Neural progenitor cell (in vitro differentiated cells): ENCODE results near the gene MYO15B. TPM values are rescaled to one million over a fixed set of nuclear protein-coding genes. Genes with fewer than 3 reads are reported as not detected.

Experiments used
- DNase-seq: peaks from one replicate; pipeline ENCODE4 v3.0.0-alpha.2; 2016; ENCODE audit warnings: low spot score
- H2AFZ ChIP-seq: fragments of 200-600 bp; sonication (generic); replicated peaks from 2 replicates; pipeline ENCODE4 v1.6.1; 2016; ENCODE audit warnings: antibody characterized with exemption
- H3F3A ChIP-seq: fragments of 200-600 bp; sonication (generic); 2 replicates; pipeline ENCODE4 v1.6.1; 2016; ENCODE audit warnings: antibody characterized with exemption, low read depth
- H3K27ac ChIP-seq: fragments of 200-600 bp; sonication (generic); 2 replicates; pipeline ENCODE4 v1.5.1; 2016; ENCODE audit warnings: mild to moderate bottlenecking
- H3K27me3 ChIP-seq: fragments of 200-600 bp; sonication (generic); 2 replicates; pipeline ENCODE4 v1.6.1; 2016; ENCODE audit warnings: mild to moderate bottlenecking, moderate library complexity
- H3K36me3 ChIP-seq: fragments of 200-600 bp; sonication (generic); 2 replicates; pipeline ENCODE4 v1.5.1; 2016
- H3K4me1 ChIP-seq: fragments of 200-600 bp; sonication (generic); 2 replicates; pipeline ENCODE4 v1.6.1; 2016; ENCODE audit warnings: mixed run types
- H3K4me2 ChIP-seq: fragments of 200-600 bp; sonication (generic); 2 replicates; pipeline ENCODE4 v1.6.1; 2016
- H3K4me3 ChIP-seq: fragments of 200-600 bp; sonication (generic); 2 replicates; pipeline ENCODE4 v1.5.1; 2016
- H3K79me2 ChIP-seq: fragments of 200-600 bp; sonication (generic); 2 replicates; pipeline ENCODE4 v1.6.1; 2016; ENCODE audit warnings: low read depth
- H3K9ac ChIP-seq: fragments of 200-600 bp; sonication (generic); 2 replicates; pipeline ENCODE4 v1.6.1; 2016
- H3K9me3 ChIP-seq: fragments of 200-600 bp; sonication (generic); 2 replicates; pipeline ENCODE4 v1.5.1; 2016; ENCODE audit warnings: low read depth
- H4K20me1 ChIP-seq: fragments of 200-600 bp; sonication (generic); 2 replicates; pipeline ENCODE4 v1.6.1; 2016; ENCODE audit warnings: low read depth
- H3K27ac Mint-ChIP-seq: 3 replicates; pipeline ENCODE4 v1.8.0; 2021; ENCODE audit warnings: mixed read lengths
- H3K27me3 Mint-ChIP-seq: 2 replicates; pipeline ENCODE4 v1.8.0; 2022; ENCODE audit warnings: low read depth, mild to moderate bottlenecking, inconsistent platforms, moderate library complexity, mixed read lengths; ENCODE audit not compliant: insufficient read depth
- H3K36me3 Mint-ChIP-seq: 3 replicates; pipeline ENCODE4 v1.8.0; 2021; ENCODE audit warnings: mixed read lengths
- H3K4me1 Mint-ChIP-seq: 3 replicates; pipeline ENCODE4 v1.8.0; 2021; ENCODE audit warnings: mixed read lengths
- H3K4me3 Mint-ChIP-seq: 3 replicates; pipeline ENCODE4 v1.8.0; 2021; ENCODE audit warnings: mild to moderate bottlenecking, moderate library complexity, mixed read lengths
- H3K9me3 Mint-ChIP-seq: 3 replicates; pipeline ENCODE4 v1.8.0; 2020; ENCODE audit warnings: mixed read lengths
- CTCF ChIP-seq: fragments of 200-600 bp; sonication (generic); IDR thresholded peaks from 2 replicates; pipeline ENCODE4 v1.5.1; 2017; ENCODE audit warnings: antibody characterized with exemption, mild to moderate bottlenecking
- EZH2 ChIP-seq: fragments of 200-600 bp; sonication (generic); IDR thresholded peaks from 2 replicates; pipeline ENCODE4 v1.6.1; 2017; ENCODE audit warnings: antibody characterized with exemption, mild to moderate bottlenecking, moderate library complexity
- EZH2phosphoT487 ChIP-seq: fragments of 200-600 bp; sonication (generic); IDR thresholded peaks from 2 replicates; pipeline ENCODE4 v1.6.1; 2017; ENCODE audit warnings: antibody characterized with exemption
- total RNA-seq: library from RNA; depleted of rRNA; stranded (reverse); fragments of >200 nt; gene quantifications from 2 replicates; pipeline ENCODE4 v1.2.3, GENCODE V29; 2015; ENCODE audit warnings: low replicate concordance

The MYO15B gene
- total RNA-seq, 1 donor from 2014 or later, result 10.2 TPM

GRCh38 chr17:75622076-75622475 lies 34.5 kb downstream of the MYO15B start:
- no peak for DNase-seq
- no peak overlapping the region for H3K9ac ChIP-seq
- H3K27me3 ChIP-seq, result no peaks in the 10 kb centered on the region
- Mint-ChIP-seq H3K36me3 (no peaks in the 10 kb centered on the region), H3K4me1 (peaks cover 7% of the 10 kb centered on the region), H3K27me3 (peaks cover 10% of the 10 kb centered on the region), H3K9me3 (no peaks in the 10 kb centered on the region), H3K27ac (peak overlapping the region; percentile 42), H3K4me3 (no peak overlapping the region)
- H3K27ac ChIP-seq, result no peak overlapping the region
- no peaks in the 10 kb centered on the region for H3F3A ChIP-seq
- H2AFZ ChIP-seq, result no peak overlapping the region
- TF ChIP-seq CTCF, result no peak
- no peak for TF ChIP-seq EZH2phosphoT487
- TF ChIP-seq EZH2, result no peak
- no peaks in the 10 kb centered on the region for H3K36me3 ChIP-seq
- no peak overlapping the region for H3K4me2 ChIP-seq
- no peaks in the 10 kb centered on the region for H3K79me2 ChIP-seq
- H3K9me3 ChIP-seq, result no peaks in the 10 kb centered on the region
- H3K4me3 ChIP-seq, result no peak overlapping the region
- no peaks in the 10 kb centered on the region for H3K4me1 ChIP-seq
- H4K20me1 ChIP-seq, result no peaks in the 10 kb centered on the region

- H3K4me3 Mint-ChIP-seq, result peak overlapping the region; percentile 24
- no peak for DNase-seq
- Histone ChIP-seq H3K36me3 (no peaks in the 10 kb centered on the region), H3K4me2 (no peak overlapping the region), H3F3A (no peaks in the 10 kb centered on the region), H3K9me3 (no peaks in the 10 kb centered on the region), H3K27me3 (no peaks in the 10 kb centered on the region), H3K4me1 (no peaks in the 10 kb centered on the region), H4K20me1 (no peaks in the 10 kb centered on the region), H2AFZ (no peak overlapping the region), H3K79me2 (no peaks in the 10 kb centered on the region), H3K27ac (no peak overlapping the region), H3K4me3 (no peak overlapping the region), H3K9ac (no peak overlapping the region)
- H3K4me1 Mint-ChIP-seq, result peaks cover 7% of the 10 kb centered on the region
- TF ChIP-seq CTCF (no peak), EZH2 (no peak), EZH2phosphoT487 (no peak)
- H3K27ac Mint-ChIP-seq, result peak overlapping the region; percentile 42
- no peaks in the 10 kb centered on the region for H3K36me3 Mint-ChIP-seq
- no peaks in the 10 kb centered on the region for H3K9me3 Mint-ChIP-seq
- peaks cover 12% of the 10 kb centered on the region for H3K27me3 Mint-ChIP-seq
These were observed 35.2 kb downstream of the MYO15B start for GRCh38 chr17:75622771-75623273.

GRCh38 chr17:75623386-75623785 lies 35.8 kb downstream of the MYO15B start:
- H3K27ac Mint-ChIP-seq, result no peak overlapping the region
- peaks cover 7% of the 10 kb centered on the region for H3K4me1 Mint-ChIP-seq
- Histone ChIP-seq H3K9me3 (no peaks in the 10 kb centered on the region), H3K4me1 (no peaks in the 10 kb centered on the region), H3F3A (no peaks in the 10 kb centered on the region), H3K27ac (no peak overlapping the region), H3K4me2 (no peak overlapping the region), H3K4me3 (no peak overlapping the region), H3K36me3 (no peaks in the 10 kb centered on the region), H2AFZ (no peak overlapping the region), H3K27me3 (no peaks in the 10 kb centered on the region), H3K79me2 (no peaks in the 10 kb centered on the region), H3K9ac (no peak overlapping the region), H4K20me1 (no peaks in the 10 kb centered on the region)
- H3K4me3 Mint-ChIP-seq, result no peak overlapping the region
- TF ChIP-seq EZH2 (no peak), CTCF (no peak), EZH2phosphoT487 (no peak)
- H3K36me3 Mint-ChIP-seq, result no peaks in the 10 kb centered on the region
- DNase-seq, result no peak
- H3K9me3 Mint-ChIP-seq, result no peaks in the 10 kb centered on the region
- peaks cover 12% of the 10 kb centered on the region for H3K27me3 Mint-ChIP-seq
